ENCODE measurements around the gene TIMP4.

DNA sequence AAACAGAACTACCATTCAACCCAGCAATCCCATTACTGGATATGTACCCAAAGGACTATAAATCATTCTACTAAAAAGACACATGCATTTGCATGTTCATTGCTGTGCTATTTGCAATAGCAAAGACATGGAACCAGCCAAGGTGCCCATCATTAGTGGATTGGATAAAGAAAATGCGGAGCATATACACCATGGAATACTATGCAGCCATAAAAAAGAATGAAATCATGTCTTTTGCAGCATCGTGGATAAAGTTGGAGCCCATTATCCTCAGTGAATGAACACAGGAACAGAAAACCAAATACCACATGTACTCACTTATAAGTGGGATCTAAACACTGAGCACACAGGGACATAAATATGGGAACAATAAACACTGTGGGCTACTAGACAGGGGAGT lies 43.1 kb upstream of the TIMP4 start:
- TF ChIP-seq, protein P1, sequence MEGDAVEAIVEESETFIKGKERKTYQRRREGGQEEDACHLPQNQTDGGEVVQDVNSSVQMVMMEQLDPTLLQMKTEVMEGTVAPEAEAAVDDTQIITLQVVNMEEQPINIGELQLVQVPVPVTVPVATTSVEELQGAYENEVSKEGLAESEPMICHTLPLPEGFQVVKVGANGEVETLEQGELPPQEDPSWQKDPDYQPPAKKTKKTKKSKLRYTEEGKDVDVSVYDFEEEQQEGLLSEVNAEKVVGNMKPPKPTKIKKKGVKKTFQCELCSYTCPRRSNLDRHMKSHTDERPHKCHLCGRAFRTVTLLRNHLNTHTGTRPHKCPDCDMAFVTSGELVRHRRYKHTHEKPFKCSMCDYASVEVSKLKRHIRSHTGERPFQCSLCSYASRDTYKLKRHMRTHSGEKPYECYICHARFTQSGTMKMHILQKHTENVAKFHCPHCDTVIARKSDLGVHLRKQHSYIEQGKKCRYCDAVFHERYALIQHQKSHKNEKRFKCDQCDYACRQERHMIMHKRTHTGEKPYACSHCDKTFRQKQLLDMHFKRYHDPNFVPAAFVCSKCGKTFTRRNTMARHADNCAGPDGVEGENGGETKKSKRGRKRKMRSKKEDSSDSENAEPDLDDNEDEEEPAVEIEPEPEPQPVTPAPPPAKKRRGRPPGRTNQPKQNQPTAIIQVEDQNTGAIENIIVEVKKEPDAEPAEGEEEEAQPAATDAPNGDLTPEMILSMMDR (conservative IDR thresholded peaks at IDR 0.05) = no peak
- TF ChIP-seq EZH2 (IDR thresholded peaks at IDR 0.05; ENCODE audit: low read depth) = no peak
